ENCODE results near the gene PHPT1. TPM values are rescaled to one million over a fixed set of nuclear protein-coding genes. Genes with fewer than 3 reads are reported as not detected.

The PHPT1 gene
- total and polyA plus RNA-seq, 8 donors = 75.2 to 189 (median 84.0) TPM

- H3K4me3 ChIP-seq = peak overlapping the region in 1 of 4 donors; percentile 94
- no peak for FAIRE-seq
- 58 to 67% methylated on average over 95 to 98 of the region's 98 CpGs for WGBS, 2 donors
These were observed 2.7 kb upstream of the PHPT1 start for GRCh38 chr9:136846376-136847087.

GRCh38 chr9:136847088-136847825, 2.0 kb upstream of the PHPT1 start:
- FAIRE-seq (no peak), ATAC-seq (peak in 2 of 4 donors; percentile 1 to 2), DNase-seq (peak in 3 of 6 donors; percentile 56 to 85 (median 70))
- peak overlapping the region; percentile 74 to 93 (median 90) for H3K27ac ChIP-seq
- peaks cover 0 to 10% (median 0%) of the 10 kb centered on the region in 3 donors for H3K36me3 ChIP-seq
- no peak for TF ChIP-seq CTCF (IDR thresholded peaks at IDR 0.05)
- intact Hi-C loops (cut with DNase I) = loop anchor here in 2 of 3 donors (10.0 kb wide), 2 partner anchors 52 to 98 kb away; partner anchors contain the start of genes C8G (in 1 of the 2), CCDC183 (in 1 of the 2), FBXW5 (in 1 of the 2) and TMEM141 (in 1 of the 2)
- 31 to 39% methylated on average over 31 to 75 of the region's 75 CpGs for WGBS, 2 donors
- H3K4me1 ChIP-seq = peaks cover 28 to 36% (median 29%) of the 10 kb centered on the region in 3 donors
- H3K9me3 ChIP-seq = no peaks in the 10 kb centered on the region
- peak overlapping the region; percentile 66 to 94 (median 90) for H3K4me3 ChIP-seq
- H3K27me3 ChIP-seq = no peaks in the 10 kb centered on the region

More at GRCh38 chr9:136846376-136847087, 2.7 kb upstream of the PHPT1 start:
- no peaks in the 10 kb centered on the region for H3K27me3 ChIP-seq
- peaks cover 0 to 10% (median 0%) of the 10 kb centered on the region in 3 donors for H3K36me3 ChIP-seq
- H3K4me1 ChIP-seq = peaks cover 29 to 42% (median 29%) of the 10 kb centered on the region in 3 donors
- H3K27ac ChIP-seq = no peak overlapping the region
- ATAC-seq = no peak
- no peaks in the 10 kb centered on the region for H3K9me3 ChIP-seq
- peak in 2 of 6 donors; percentile 60 to 74 for DNase-seq
- intact Hi-C loops (cut with DNase I) = loop anchor here in 2 of 3 donors (10.0 kb wide), 2 partner anchors 52 to 98 kb away; partner anchors contain the start of genes C8G (in 1 of the 2), CCDC183 (in 1 of the 2), FBXW5 (in 1 of the 2) and TMEM141 (in 1 of the 2)
- no peak for TF ChIP-seq CTCF (IDR thresholded peaks at IDR 0.05)

GRCh38 chr9:136847826-136848392, 1.3 kb upstream of the PHPT1 start:
- peaks cover 30 to 33% (median 31%) of the 10 kb centered on the region in 3 donors for H3K4me1 ChIP-seq
- H3K4me3 ChIP-seq = peak overlapping the region; percentile 66 to 94 (median 90)
- H3K9me3 ChIP-seq = no peaks in the 10 kb centered on the region
- TF ChIP-seq CTCF (IDR thresholded peaks at IDR 0.05) = no peak
- intact Hi-C loops (cut with DNase I) = loop anchor here in 2 of 3 donors (10.0 kb wide), 2 partner anchors 53 to 97 kb away; partner anchors contain the start of genes C8G (in 1 of the 2), CCDC183 (in 1 of the 2), FBXW5 (in 1 of the 2) and TMEM141 (in 1 of the 2)
- no peaks in the 10 kb centered on the region for H3K27me3 ChIP-seq
- peaks cover 0 to 10% (median 0%) of the 10 kb centered on the region in 3 donors for H3K36me3 ChIP-seq
- peak; percentile 89 to 97 (median 92) for DNase-seq
- WGBS, 2 donors = 0 to 1% methylated on average over 37 to 48 of the region's 48 CpGs
- no peak for FAIRE-seq
- ATAC-seq = peak; percentile 51 to 65 (median 55)
- H3K27ac ChIP-seq = peak overlapping the region; percentile 74 to 93 (median 90)

- 0 to 1% methylated on average over 39 to 53 of the region's 53 CpGs for WGBS, 2 donors
- peak; percentile 27 to 47 (median 42) for ATAC-seq
- no peak for FAIRE-seq
- peak overlapping the region; percentile 66 to 94 (median 90) for H3K4me3 ChIP-seq
- peaks cover 24 to 27% (median 25%) of the 10 kb centered on the region in 3 donors for H3K4me1 ChIP-seq
- peaks cover 0 to 10% (median 0%) of the 10 kb centered on the region in 3 donors for H3K36me3 ChIP-seq
- peak overlapping the region; percentile 74 to 93 (median 90) for H3K27ac ChIP-seq
- no peaks in the 10 kb centered on the region for H3K27me3 ChIP-seq
- no peak for TF ChIP-seq CTCF (IDR thresholded peaks at IDR 0.05)
- no peaks in the 10 kb centered on the region for H3K9me3 ChIP-seq
- DNase-seq = peak in 5 of 6 donors; percentile 59 to 90 (median 77)
- intact Hi-C loops (cut with DNase I) = loop anchor here in 2 of 3 donors (10.0 kb wide), 2 partner anchors 54 to 96 kb away; partner anchors contain the start of genes C8G (in 1 of the 2), CCDC183 (in 1 of the 2), FBXW5 (in 1 of the 2) and TMEM141 (in 1 of the 2)
These were observed 694 bp upstream of the PHPT1 start for GRCh38 chr9:136848393-136849037.

Measured in pancreas (tissue), 10 donors.